Activated CD8-positive, alpha-beta memory T cell treated with anti-CD3 and anti-CD28 coated beads for 36 hours (primary cell): ENCODE results near the gene RMND5B. TPM values are rescaled to one million over a fixed set of nuclear protein-coding genes. Genes with fewer than 3 reads are reported as not detected.
"Not testable (repeated sequence)": the region's sequence is repeated elsewhere in the genome, so short reads cannot be mapped to it uniquely, and the experiment has no call there.

Experiments
- CTCF ChIA-PET: fragments of 350-600 bp; sonication (Branson Sonifier 250); formaldehyde crosslinking; loops from one replicate; lab custom pipeline; 2021; ENCODE audit warnings: antibody characterized with exemption; lab: Charles Lee
- POLR2A ChIA-PET: fragments of 350-600 bp; sonication (Branson Sonifier 250); formaldehyde crosslinking; loops from one replicate; lab custom pipeline; 2021; ENCODE audit warnings: antibody characterized with exemption; lab: Charles Lee
- total RNA-seq, 2 experiments: library from RNA; stranded (reverse); gene quantifications; one replicate each; pipeline ENCODE4 v1.2.3, GENCODE V29; 2021

RMND5B gene, protein sequence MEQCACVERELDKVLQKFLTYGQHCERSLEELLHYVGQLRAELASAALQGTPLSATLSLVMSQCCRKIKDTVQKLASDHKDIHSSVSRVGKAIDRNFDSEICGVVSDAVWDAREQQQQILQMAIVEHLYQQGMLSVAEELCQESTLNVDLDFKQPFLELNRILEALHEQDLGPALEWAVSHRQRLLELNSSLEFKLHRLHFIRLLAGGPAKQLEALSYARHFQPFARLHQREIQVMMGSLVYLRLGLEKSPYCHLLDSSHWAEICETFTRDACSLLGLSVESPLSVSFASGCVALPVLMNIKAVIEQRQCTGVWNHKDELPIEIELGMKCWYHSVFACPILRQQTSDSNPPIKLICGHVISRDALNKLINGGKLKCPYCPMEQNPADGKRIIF
- total RNA-seq: 10 to 100 TPM; 28.0 to 28.8 TPM

DNA sequence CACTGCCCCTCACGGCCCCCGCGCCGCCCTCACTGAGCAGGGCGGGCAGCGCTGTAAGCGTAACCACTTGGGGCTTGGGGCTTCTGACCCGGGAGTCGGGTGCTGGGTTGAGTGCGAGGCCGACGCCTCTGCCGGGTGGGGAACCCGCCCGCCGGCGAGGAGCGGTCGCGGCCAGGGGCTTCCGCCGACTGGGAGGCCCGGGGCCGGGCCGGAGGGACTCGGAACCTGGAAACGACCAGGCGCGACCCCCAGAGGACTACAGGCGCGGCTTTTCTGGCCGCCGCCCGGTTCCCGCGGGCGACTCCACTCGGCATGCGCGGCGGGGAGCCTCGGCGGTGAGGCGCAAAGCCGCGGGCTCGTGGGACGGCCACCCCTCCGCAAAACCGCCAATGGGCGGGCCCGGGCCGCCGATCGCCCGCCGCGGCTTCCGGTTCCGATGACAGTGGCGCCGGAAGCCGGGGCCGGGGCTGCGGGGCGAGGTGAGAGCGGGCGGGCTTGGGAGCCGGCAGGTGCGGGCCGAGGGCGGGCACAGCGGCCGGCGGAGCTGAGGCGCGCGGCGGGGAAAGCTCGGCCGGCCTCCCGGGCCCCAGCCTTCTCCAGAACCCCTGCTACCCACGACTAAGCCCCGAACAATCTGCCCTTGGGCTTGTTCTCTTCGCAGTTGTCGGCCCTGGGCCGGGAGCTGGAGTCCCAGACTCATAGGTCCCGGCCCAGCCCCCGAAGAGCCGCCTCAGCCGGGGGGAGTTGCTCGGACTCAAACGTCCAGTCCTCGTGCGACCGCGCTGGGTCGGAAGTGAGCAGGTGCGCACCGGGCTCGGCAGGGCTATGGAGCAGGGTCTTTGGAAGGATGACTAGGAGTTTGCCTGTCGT is at the start of gene RMND5B:
Gene RMND5B, plus strand, starts transcription at position 439 of the 870 bp plus-strand sequence. CDS start 7,106 bp downstream, outside the sequence.
- CTCF ChIA-PET: interaction anchor here (1.2 to 3.0 kb wide), 3 partner anchors 8 to 15 kb away, joined by 4 to 17 read pairs (median 6); no protein-coding TSS in a partner anchor

DNA sequence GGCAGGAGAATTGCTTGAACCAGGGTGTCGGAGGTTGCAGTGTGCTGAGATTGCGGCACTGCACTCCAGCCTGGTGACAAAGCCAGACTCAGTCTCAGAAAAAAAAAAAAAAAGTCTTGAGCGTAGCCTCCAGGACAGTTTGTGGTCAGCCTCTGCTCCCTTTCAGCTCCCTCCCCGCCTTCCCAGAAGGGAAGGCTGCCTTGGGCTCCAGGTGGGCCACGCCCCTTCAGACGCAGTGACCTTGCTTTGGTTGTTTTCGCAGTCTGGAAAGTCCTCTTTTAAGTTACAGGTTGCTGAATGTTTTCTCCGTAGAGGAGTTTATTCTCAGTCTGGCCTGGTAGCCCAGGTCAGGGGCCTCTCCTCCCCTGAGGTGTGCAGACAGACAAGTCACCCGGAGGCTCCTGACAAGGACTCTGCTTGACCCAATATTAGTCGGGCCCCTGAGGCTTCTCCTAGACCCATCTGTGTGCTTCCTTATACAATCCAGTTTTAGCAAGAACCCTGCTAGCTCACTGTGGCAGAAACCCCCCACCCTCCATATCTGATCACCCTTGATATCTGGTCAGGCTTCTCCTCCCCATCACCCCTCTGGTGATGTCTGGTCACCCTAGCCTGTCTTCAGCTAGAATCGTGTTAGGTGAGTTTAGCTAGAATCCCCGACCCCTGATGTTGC is 49.1 kb upstream of the RMND5B start:
- CTCF ChIA-PET: no interaction called here

More for the DNA sequence above, at the start of gene RMND5B:
- POLR2A ChIA-PET: interaction anchor here (0.8 to 1.1 kb wide), 4 partner anchors 10 to 74 kb away, joined by 3 to 10 read pairs (median 3); partner anchors contain the start of genes HNRNPAB and NHP2

DNA sequence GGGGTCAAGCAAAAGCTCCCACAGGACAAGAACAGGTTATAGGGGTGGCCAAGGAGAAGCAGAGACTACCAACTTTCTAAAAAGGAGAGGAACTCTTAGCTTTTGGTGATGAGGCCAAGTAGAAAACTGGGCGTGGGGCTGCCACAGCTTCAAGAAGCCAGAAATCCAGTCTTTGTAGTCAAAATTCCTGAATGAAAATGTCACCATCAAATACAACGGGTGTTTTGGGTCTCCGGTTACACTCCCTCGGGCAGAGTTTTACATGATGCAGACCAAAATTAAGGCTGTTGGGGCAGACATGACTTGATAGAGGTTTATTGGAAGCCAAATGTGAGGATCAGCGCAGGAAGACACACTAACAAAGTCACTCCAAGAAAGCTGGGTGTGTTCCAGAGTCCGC is 46.9 kb upstream of the RMND5B start:
- CTCF ChIA-PET: interaction anchor here (2.1 kb wide), 1 partner anchor 9 kb away, joined by 6 read pairs; no protein-coding TSS in a partner anchor
- POLR2A ChIA-PET: no interaction called here

More for the DNA sequence above, 49.1 kb upstream of the RMND5B start:
- POLR2A ChIA-PET: no interaction called here

DNA sequence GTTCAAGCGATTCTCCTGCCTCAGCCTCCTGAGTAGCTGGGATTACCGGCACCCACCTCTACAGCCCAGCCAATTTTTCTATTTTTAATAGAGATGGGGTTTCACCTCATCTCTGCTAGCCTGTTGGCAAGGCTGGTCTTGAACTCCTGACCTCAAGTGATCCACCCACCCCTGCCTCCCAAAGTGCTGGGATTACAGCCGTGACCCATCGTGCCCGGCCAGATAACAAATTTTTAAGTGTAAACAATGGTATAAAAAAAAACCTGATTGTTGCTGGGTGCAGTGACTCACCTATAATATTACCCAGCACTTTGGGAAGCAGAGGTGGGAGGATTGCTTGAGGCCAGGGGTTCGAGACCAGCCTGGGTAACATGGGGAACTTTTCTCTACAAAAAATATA is 45.5 kb upstream of the RMND5B start:
- CTCF ChIA-PET: no interaction called here
- POLR2A ChIA-PET: no interaction called here

DNA sequence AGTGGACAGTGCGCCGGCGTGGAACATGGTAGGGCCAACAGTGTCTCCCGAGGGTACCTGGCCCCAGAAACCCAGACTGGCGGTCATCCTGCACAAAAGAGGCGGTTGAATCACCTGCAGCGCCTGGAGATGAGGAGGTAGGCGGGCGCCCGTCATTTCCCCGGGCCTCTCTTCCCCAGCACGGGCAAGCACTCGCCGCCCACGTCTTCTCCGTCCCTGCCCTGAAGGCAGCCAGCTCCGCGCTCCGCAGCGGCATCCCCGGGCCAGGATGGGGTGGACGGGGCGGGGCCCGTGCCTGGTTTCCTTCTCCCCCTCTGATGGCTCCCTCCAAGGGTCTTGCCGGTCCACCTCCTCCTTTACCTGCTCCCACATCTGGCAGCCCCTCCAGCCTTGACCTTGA is 44.5 kb upstream of the RMND5B start:
- POLR2A ChIA-PET: no interaction called here
- CTCF ChIA-PET: no interaction called here

DNA sequence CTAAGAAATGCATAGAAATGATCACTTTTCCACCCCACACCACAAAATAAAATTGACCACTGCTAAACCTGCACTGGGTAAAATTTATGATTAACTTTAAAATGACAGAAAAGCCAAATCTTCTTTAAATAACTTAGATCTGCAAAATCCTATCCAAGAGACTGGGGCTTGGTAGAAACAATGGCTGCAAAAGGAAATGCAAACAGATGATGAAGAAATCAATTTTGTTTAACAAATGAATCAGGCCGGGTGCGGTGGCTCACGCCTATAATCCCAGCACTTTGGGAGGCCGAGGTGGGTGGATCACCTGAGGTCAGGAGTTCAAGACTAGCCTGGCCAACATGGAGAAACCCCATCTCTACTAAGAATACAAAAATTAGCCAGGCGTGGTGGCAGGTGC is 43.6 kb upstream of the RMND5B start:
- CTCF ChIA-PET, POLR2A ChIA-PET: not testable (repeated sequence)

DNA sequence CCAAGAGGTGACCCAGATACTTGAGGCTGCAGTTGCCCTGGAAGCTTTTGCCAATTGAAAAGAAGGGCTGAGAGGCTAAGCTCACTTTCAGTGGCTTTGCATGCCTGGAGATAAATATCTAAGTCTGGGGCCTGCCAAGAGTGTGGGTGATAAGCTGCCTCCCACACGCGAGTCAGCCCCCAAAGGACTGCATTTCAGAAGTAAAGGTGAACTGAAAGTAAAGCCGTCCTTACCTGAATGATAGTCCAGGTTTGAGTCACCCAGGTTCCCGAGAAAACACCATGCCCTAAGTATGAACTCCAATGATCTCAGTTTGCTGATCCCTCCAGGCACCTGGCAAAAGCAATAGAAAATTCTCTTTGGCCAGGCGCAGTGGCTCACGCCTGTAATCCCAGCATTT is 40.0 kb upstream of the RMND5B start:
- POLR2A ChIA-PET: interaction anchor here (0.5 to 0.9 kb wide), 2 partner anchors 20 to 23 kb away, joined by 3 read pairs; no protein-coding TSS in a partner anchor
- CTCF ChIA-PET: interaction anchor here (0.6 to 0.9 kb wide), 2 partner anchors 13 to 30 kb away, joined by 3 read pairs; no protein-coding TSS in a partner anchor

DNA sequence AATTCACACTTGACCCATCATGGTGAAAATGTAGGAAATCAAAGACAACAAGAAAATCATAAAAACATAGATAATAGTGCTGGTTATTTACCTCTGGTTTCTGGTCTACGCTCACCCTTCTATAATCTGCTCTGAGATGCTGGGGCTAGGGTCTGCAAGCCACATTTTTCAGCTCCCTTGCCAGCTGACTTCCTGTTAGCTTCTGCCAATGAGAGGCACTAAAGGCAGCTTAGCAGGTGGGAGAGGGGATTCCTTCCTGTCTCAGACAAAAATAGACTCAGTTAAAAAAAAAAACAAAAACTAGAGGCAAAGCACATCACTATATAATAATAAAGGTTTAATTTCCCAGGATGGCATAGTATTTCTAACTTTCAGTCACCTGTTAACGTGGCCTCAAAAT is 37.7 kb upstream of the RMND5B start:
- ChIA-PET CTCF (interaction anchor here (0.7 to 1.2 kb wide), 3 partner anchors 17 to 167 kb away, joined by 3 to 5 read pairs (median 3); no protein-coding TSS in a partner anchor), POLR2A (no interaction called here)

DNA sequence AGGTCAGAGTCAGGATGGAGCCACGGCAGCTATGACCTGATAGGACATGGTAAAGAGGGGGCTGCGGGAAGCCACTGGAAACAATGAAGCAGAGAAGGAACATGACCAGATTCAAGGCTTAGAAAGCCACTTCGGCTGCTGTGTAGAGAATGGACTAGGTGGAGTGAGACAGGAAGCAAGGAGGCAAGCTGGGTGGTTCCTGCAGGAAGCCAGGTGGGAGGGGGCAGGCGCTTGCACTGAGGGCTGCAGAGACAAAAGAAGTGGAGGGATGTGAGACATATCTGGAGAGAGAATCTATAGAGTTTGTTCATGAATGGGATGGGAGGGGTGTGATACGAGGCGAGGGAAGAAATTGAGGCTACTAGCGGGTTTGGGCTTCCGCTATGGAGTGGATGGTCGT is 36.5 kb upstream of the RMND5B start:
- POLR2A ChIA-PET: interaction anchor here (0.6 kb wide), 1 partner anchor 38 kb away, joined by 5 read pairs; no protein-coding TSS in a partner anchor

DNA sequence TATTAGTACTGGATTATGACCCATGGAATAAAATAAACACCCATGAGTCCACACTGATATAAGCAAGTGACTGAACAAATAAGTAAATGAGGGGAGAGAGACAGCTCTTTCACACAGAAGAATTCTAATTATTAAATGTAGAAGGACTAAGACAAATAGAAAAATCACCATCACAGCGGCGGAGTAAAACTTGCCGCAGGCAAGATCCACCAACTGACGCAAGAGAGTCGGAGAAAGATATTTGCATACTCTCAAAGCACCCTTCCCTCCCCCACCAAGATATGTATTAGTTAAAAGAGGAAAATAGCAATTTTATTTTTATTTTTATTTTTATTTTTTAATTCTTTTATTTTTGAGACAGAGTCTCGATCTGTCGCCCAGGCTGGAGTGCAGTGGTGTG is 32.1 kb upstream of the RMND5B start:
- ChIA-PET CTCF (no interaction called here), POLR2A (no interaction called here)

More for the DNA sequence above, 36.5 kb upstream of the RMND5B start:
- CTCF ChIA-PET: interaction anchor here (1.2 kb wide), 1 partner anchor 18 kb away, joined by 3 read pairs; no protein-coding TSS in a partner anchor

DNA sequence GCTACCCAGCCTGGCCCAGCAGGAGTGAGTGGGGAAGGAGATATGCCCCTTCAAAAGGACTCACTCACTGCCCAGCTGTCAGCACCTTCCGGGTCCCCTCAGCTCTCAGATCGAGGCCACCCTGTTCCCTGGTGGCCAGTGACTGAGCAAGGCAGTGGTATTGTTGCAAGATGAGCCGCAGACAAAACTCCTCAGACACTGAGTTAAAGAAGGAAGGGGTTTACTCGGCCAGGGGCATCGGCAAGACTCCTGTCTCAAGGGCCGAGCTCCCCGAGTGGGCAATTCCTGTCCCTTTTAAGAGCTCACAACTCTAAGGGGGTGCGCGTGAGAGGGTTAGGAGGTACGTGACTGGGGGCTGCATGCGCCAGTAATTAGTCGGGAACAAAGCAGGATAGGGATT is 27.2 kb upstream of the RMND5B start:
- POLR2A ChIA-PET: no interaction called here
- CTCF ChIA-PET: no interaction called here

DNA sequence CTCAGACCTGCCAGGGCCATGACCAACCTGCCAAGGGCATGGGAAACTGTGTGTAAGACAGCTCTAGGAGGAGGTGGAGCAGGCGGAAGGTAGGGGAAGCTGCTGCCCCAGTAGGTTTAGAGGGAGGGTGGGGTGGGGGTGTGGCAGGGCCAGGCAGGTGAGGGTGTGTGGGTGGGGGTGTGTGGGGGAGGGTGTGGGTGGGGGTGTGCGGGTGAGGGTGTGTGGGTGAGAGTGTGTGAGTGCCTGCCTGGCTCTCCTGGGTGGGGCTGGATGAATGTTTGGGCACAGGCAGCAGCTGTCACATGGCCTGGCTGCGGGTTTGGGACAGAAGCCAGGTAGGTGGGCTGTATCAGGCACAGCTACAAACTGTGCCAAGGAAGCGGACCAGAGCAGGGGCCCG is 26.3 kb upstream of the RMND5B start:
- POLR2A ChIA-PET: no interaction called here

DNA sequence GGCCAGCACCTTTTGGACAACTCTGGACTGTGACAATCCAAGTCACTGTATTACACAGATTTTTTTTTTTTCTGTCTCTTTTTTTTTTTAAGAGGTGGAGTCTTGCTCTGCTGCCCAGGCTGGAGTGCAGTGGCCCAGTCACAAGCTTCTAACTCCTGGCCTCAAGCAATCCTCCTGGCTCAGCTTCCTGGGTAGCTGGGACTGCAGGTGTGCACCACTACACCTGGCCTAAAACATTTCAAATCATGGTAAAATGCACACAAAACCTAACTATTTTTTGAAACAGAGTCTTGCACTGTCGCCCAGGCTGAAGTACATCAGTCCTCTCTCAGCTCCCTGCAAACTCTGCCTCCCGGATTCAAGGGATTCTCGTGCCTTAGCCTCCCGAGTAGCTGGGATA is 24.7 kb upstream of the RMND5B start:
- CTCF ChIA-PET: interaction anchor here (0.6 to 1.8 kb wide), 6 partner anchors 15 to 1823 kb away, joined by 3 to 6 read pairs (median 4); no protein-coding TSS in a partner anchor
- POLR2A ChIA-PET: interaction anchor here (0.6 kb wide), 1 partner anchor 40 kb away, joined by 3 read pairs; no protein-coding TSS in a partner anchor

More for the DNA sequence above, 26.3 kb upstream of the RMND5B start:
- CTCF ChIA-PET: interaction anchor here (1.4 to 1.8 kb wide), 2 partner anchors 17 to 29 kb away, joined by 5 to 6 read pairs; no protein-coding TSS in a partner anchor

DNA sequence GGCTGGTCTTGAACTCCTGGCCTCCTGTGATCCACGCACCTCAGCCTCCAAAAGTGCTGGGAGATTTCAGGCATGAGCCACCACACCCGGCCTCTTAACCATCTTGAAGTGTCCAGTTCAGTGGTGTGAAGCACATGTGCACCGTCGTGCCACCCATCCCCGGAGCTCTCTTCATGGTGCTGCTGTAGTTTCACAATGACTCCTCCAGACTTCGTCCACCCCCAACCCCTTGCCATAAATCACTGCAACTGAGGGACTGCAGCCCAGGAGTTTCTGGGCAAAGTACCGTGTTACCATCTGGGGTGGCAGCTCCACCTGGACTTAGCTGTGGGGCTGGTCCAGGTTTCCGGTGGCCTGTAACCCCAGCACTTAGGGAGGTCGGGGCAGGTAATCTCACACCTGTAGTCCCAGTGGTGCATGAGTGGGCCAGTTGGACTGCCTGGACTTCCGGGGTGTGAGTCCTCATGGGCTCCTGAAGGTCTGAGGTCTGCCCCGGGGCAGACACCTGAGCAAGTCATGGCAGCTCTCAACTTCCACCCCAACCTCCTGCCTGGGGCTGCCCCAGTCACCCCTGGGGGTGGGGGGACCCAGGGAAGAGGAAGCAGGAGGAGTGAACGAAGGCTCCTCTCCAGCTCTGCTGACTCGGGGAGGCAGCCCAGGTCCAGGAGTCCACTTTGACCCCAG is 24.1 kb upstream of the RMND5B start:
- POLR2A ChIA-PET: no interaction called here

DNA sequence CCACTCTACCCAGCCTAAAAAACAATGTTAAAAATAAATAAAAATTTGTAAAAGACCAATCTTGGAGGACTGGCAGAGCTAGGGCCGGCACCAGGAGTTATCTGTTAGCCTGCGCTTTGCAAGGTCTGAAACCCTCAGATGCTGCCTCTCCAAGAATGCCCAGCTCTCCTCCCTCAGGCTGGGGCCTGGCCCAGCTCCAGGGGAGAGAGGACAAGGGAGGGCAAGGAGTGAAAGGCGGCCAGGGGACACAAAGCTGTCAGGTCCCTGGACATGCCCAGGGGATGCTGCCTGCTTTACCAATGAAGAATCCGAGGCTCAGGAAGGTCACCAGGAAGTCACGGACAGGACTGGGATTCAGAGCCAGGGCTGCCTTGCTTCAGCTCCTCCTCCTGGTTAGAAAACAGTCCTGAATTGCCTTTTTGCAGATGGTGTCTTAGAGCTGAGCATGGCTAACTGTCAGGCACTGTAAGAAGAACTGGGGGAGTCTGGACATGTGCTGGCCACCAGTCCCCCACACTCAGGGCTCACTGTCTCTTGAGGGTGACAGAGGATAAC is 23.0 kb upstream of the RMND5B start:
- ChIA-PET CTCF (interaction anchor here (1.1 to 3.0 kb wide), 3 partner anchors 30 to 32 kb away, joined by 3 to 7 read pairs (median 4); no protein-coding TSS in a partner anchor), POLR2A (interaction anchor here (0.5 kb wide), 1 partner anchor 11 kb away, joined by 3 read pairs; no protein-coding TSS in a partner anchor)

More for the DNA sequence above, 24.1 kb upstream of the RMND5B start:
- CTCF ChIA-PET: interaction anchor here (0.9 to 1.6 kb wide), 3 partner anchors 29 to 57 kb away, joined by 3 to 4 read pairs (median 3); no protein-coding TSS in a partner anchor

DNA sequence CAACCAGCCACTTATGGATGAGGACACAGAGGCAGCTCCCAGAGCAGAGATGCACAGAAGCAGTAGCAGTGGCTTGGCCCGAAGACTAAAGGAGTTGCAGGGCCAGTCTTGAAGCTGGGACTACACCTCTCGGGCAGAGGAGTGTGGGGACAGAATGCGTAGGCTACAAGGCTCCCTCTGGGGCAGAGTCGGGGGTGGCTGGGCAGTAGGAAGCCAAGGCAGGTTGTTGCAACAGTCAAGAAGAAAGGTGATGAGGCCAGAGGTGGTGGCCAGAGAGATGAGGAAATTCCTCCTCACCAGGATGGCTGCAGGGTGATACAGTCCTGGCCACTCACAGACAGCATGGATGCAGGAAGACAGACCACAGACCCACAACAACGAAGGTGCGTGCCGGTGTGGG is 22.4 kb upstream of the RMND5B start:
- POLR2A ChIA-PET: interaction anchor here (0.5 kb wide), 1 partner anchor 11 kb away, joined by 3 read pairs; no protein-coding TSS in a partner anchor
- CTCF ChIA-PET: interaction anchor here (3.0 kb wide), 1 partner anchor 32 kb away, joined by 7 read pairs; no protein-coding TSS in a partner anchor

DNA sequence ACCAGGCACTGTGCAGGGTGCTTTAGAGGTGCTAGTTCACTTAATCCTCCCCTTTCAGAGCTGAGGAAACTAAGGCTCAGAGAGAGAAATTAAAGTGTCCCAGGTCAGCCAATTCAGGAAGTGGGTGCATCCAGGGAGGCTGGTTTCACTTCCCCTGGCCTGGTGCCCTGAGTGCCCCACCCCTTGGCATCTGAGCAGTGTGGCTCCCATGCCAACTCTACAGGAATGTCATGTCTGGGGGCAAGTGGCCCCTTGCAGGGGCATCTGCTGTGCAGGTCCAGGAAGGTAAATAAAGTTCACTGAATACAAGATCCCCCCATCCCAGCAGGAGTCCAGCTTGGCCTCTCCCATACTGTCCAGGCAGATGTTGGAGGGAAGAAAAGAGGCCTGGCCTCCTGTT is 21.8 kb upstream of the RMND5B start:
- POLR2A ChIA-PET: no interaction called here
- CTCF ChIA-PET: interaction anchor here (3.0 kb wide), 1 partner anchor 33 kb away, joined by 7 read pairs; no protein-coding TSS in a partner anchor
